NB4 (cell line): Measurements from ENCODE around the gene ADSS1.

ENCODE experiments used
- CTCF ChIP-seq: IDR thresholded peaks from one replicate; pipeline ENCODE4 v1.5.1; 2012; ENCODE audit warnings: low read depth, low read length
- POLR2A ChIP-seq: IDR thresholded peaks from 2 replicates; pipeline ENCODE4 v1.6.1; 2011; ENCODE audit warnings: mild to moderate bottlenecking; ENCODE audit not compliant: insufficient read length; ENCODE audit errors: extremely low read depth

- TF ChIP-seq CTCF, result no peak
- no peak for TF ChIP-seq POLR2A
Observed at GRCh38 chr14:104700225-104700651, 23.8 kb upstream of the ADSS1 start.
